ENCODE results near the gene ZNF263. TPM values are rescaled to one million over a fixed set of nuclear protein-coding genes. Genes with fewer than 3 reads are reported as not detected.
A peak's percentile ranks its signal among the peaks of the same experiment; 100 is the strongest.

ZNF263 gene
- total and polyA plus RNA-seq, 2 of the 13 experiments (the other 11 are each of a cell fraction or from before 2014, with no cell fraction given) = 10.2 to 41.2 TPM

GRCh38 chr16:3282730-3283542 is at the start of gene ZNF263 (continued):
- TF ChIP-seq ZNF770 (CRISPR knock-in tag; IDR thresholded peaks at IDR 0.05) (peak; percentile 35; the same call in 1 of the 2 replicates), RARA (CRISPR knock-in tag; IDR thresholded peaks at IDR 0.05) (peak; percentile 46; the same call in 1 of the 2 replicates), ZNF782 (CRISPR knock-in tag; IDR thresholded peaks at IDR 0.05; ENCODE audit: borderline replicate concordance) (peak; percentile 79; the same call in 1 of the 2 replicates), RBM39 (IDR thresholded peaks at IDR 0.05; ENCODE audit: low read depth, low read length, poor library complexity, severe bottlenecking) (no peak), JUND (CRISPR knock-in tag; IDR thresholded peaks at IDR 0.05) (peak; percentile 50; the same call in 1 of the 2 replicates), ZNF256 (CRISPR knock-in tag; conservative IDR thresholded peaks at IDR 0.05) (0 out of 2 replicates have a peak, but pooled peaks have one; percentile 50), ZNF333 (CRISPR knock-in tag; IDR thresholded peaks at IDR 0.05; ENCODE audit: borderline replicate concordance) (peak; percentile 78), PAX8 (CRISPR knock-in tag; IDR thresholded peaks at IDR 0.05; ENCODE audit: borderline replicate concordance) (peak; percentile 50; the same call in 1 of the 2 replicates), ZIK1 (CRISPR knock-in tag; IDR thresholded peaks at IDR 0.05; ENCODE audit: borderline replicate concordance, low read depth) (0 out of 2 replicates have a peak, but pooled peaks have one; percentile 9), ELK4 (CRISPR knock-in tag; IDR thresholded peaks at IDR 0.05; ENCODE audit: borderline replicate concordance) (peak; percentile 44; the same call in 1 of the 2 replicates), ZNF607 (CRISPR knock-in tag; IDR thresholded peaks at IDR 0.05; ENCODE audit: borderline replicate concordance) (peak; percentile 91; the same call in 1 of the 2 replicates), RNF2 (conservative IDR thresholded peaks at IDR 0.05; ENCODE audit: low read depth) (peak; percentile 60), ISX (CRISPR knock-in tag; conservative IDR thresholded peaks at IDR 0.05) (peak; percentile 80; the same call in 1 of the 2 replicates), ZSCAN12 (CRISPR knock-in tag; IDR thresholded peaks at IDR 0.05) (peak; percentile 55; the same call in 1 of the 2 replicates), BHLHE40 (IDR thresholded peaks at IDR 0.05; ENCODE audit: low read length) (peak; percentile 99), GMEB1 (CRISPR knock-in tag; IDR thresholded peaks at IDR 0.05; ENCODE audit: borderline replicate concordance) (peak; percentile 87), TFE3 (CRISPR knock-in tag; IDR thresholded peaks at IDR 0.05) (peak; percentile 71), HMGXB4 (CRISPR knock-in tag; IDR thresholded peaks at IDR 0.05; ENCODE audit: borderline replicate concordance in 1 of 2, low read depth in 1 of 2) (peak; percentile 52 to 56)

Measured in HepG2 (cell line).